ENCODE data around the gene GPR35. TPM values are rescaled to one million over a fixed set of nuclear protein-coding genes. Genes with fewer than 3 reads are reported as not detected.

Gene GPR35
- polyA plus RNA-seq, 3 donors = 30.6 to 37.8 (median 36.3) TPM

DNA sequence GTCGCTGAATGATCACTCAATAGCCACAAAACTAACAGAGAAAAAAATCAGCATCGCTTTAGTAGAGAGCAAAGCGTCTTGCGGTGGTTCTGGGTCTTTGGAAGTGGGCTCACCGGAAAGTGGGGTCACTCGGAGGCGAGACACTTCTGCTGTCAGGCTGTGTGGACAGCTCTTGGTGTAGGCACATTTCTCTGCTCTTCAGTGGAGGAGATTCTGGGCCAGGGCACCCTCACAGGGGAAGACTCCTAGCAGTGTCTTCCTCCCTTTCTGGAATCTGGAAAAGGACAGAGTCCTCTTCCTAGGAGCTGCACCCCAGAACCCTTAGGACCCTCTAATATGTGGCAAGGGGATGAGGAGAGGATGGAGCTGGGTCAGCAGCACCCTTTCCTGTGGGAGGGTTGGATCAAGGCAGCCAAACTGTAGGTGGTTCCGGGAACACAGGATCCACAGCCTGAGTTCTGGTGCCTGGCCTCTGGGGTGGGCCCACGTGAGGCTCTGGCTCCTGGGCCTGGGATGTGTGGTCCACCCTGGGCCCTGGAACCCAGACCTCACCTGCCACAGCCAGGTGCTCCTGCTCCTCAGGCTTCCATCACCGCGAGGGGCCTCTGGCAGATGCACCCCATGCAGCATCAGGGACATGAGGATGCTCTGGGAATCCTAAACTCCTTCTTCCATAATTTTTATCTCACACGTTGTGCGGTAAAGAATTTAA lies 25.1 kb downstream of the GPR35 start:
- DNase-seq = no peak
- Mint-ChIP-seq H3K9me3 (peaks cover 2 to 23% (median 11%) of the 10 kb centered on the region in 7 donors), H3K4me1 (peaks cover 17% of the 10 kb centered on the region), H3K4me3 (no peak overlapping the region), H3K27ac (no peak overlapping the region), H3K27me3 (ENCODE audit: low read depth in 3 of 3) (peaks cover 31 to 58% (median 44%) of the 10 kb centered on the region in 3 donors), H3K36me3 (no peaks in the 10 kb centered on the region)
- H3K9me3 ChIP-seq (replicated peaks in 1 of 2; ENCODE audit: control insufficient read depth in 1 of 2, insufficient read depth in 1 of 2, low read length in 2 of 2) = peaks cover 0 to 7% of the 10 kb centered on the region in 2 donors
- H3K27me3 ChIP-seq (ENCODE audit: control insufficient read depth in 2 of 2, insufficient read depth in 2 of 2, low read length in 2 of 2) = peaks cover 2 to 35% of the 10 kb centered on the region in 2 donors
- no peaks in the 10 kb centered on the region for H3K79me2 ChIP-seq (ENCODE audit: insufficient read depth, low read length)
- no peak for TF ChIP-seq CTCF (IDR thresholded peaks at IDR 0.05)
- H3K4me1 ChIP-seq (ENCODE audit: control insufficient read depth in 1 of 2, insufficient read depth in 2 of 2, low read length in 2 of 2) = peaks cover 4 to 14% of the 10 kb centered on the region in 2 donors
- WGBS (ENCODE audit: insufficient coverage) = 100% methylated on average over 3 of the region's 13 CpGs
- H3K27ac ChIP-seq (ENCODE audit: low read depth in 1 of 2, low read length in 2 of 2) = no peak overlapping the region
- H3K4me3 ChIP-seq (replicated peaks in 1 of 3; ENCODE audit: low read depth in 2 of 3, low read length in 3 of 3) = no peak overlapping the region
- intact Hi-C loops (cut with micrococcal nuclease) = no loop called here
- H2AFZ ChIP-seq (ENCODE audit: insufficient read depth, low read depth, low read length, poor library complexity, severe bottlenecking) = no peak overlapping the region
- H3K36me3 ChIP-seq (replicated peaks in 1 of 2; ENCODE audit: control insufficient read depth in 1 of 2, insufficient read depth in 2 of 2, low read length in 2 of 2) = no peaks in the 10 kb centered on the region
- no peak overlapping the region for H3K4me2 ChIP-seq (replicated peaks; ENCODE audit: extremely low read depth, low read length, poor library complexity, severe bottlenecking)
- H3K9ac ChIP-seq (ENCODE audit: insufficient read depth, low read length, poor library complexity, severe bottlenecking) = no peak overlapping the region
- H4K20me1 ChIP-seq (ENCODE audit: insufficient read depth, low read length) = no peaks in the 10 kb centered on the region

DNA sequence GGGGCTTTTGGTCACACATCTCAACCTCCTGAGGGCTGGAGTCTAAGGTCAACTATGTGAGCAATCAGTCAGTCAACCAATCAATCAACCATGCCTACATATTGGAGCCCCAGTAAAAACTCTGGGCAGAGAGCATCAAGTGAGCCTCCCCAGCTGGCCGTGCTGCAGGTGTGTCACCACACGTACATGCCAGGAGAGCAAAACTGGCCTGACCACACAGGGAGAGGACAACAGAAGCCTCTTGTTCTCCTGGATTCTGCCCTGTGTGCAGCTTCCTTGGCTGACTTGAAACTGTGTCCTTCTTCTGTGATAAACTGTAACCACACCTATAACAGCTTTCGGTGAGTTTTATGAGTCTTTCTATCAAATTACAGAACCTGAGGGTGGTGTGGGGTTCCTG lies 25.9 kb downstream of the GPR35 start:
- DNase-seq = no peak
- H3K9me3 ChIP-seq (replicated peaks in 1 of 2; ENCODE audit: control insufficient read depth in 1 of 2, insufficient read depth in 1 of 2, low read length in 2 of 2) = peaks cover 0 to 5% of the 10 kb centered on the region in 2 donors
- H3K27ac Mint-ChIP-seq = no peak overlapping the region
- no peaks in the 10 kb centered on the region for H3K36me3 Mint-ChIP-seq
- H3K4me1 ChIP-seq (ENCODE audit: control insufficient read depth in 1 of 2, insufficient read depth in 2 of 2, low read length in 2 of 2) = peaks cover 12 to 16% of the 10 kb centered on the region in 2 donors
- H3K27me3 Mint-ChIP-seq (ENCODE audit: low read depth in 3 of 3) = peaks cover 31 to 56% (median 48%) of the 10 kb centered on the region in 3 donors
- peaks cover 17% of the 10 kb centered on the region for H3K4me1 Mint-ChIP-seq
- no peak overlapping the region for H3K4me3 ChIP-seq (replicated peaks in 1 of 3; ENCODE audit: low read depth in 2 of 3, low read length in 3 of 3)
- WGBS (ENCODE audit: insufficient coverage) = 83% methylated on average over 2 of the region's 3 CpGs
- H3K9me3 Mint-ChIP-seq = peaks cover 2 to 22% (median 11%) of the 10 kb centered on the region in 7 donors
- TF ChIP-seq CTCF (IDR thresholded peaks at IDR 0.05) = no peak
- H2AFZ ChIP-seq (ENCODE audit: insufficient read depth, low read depth, low read length, poor library complexity, severe bottlenecking) = no peak overlapping the region
- H4K20me1 ChIP-seq (ENCODE audit: insufficient read depth, low read length) = no peaks in the 10 kb centered on the region
- intact Hi-C loops (cut with micrococcal nuclease) = no loop called here
- H3K27ac ChIP-seq (ENCODE audit: low read depth in 1 of 2, low read length in 2 of 2) = no peak overlapping the region
- H3K9ac ChIP-seq (ENCODE audit: insufficient read depth, low read length, poor library complexity, severe bottlenecking) = no peak overlapping the region
- no peaks in the 10 kb centered on the region for H3K36me3 ChIP-seq (replicated peaks in 1 of 2; ENCODE audit: control insufficient read depth in 1 of 2, insufficient read depth in 2 of 2, low read length in 2 of 2)
- no peak overlapping the region for H3K4me3 Mint-ChIP-seq
- peaks cover 2 to 35% of the 10 kb centered on the region in 2 donors for H3K27me3 ChIP-seq (ENCODE audit: control insufficient read depth in 2 of 2, insufficient read depth in 2 of 2, low read length in 2 of 2)
- H3K4me2 ChIP-seq (replicated peaks; ENCODE audit: extremely low read depth, low read length, poor library complexity, severe bottlenecking) = no peak overlapping the region
- no peaks in the 10 kb centered on the region for H3K79me2 ChIP-seq (ENCODE audit: insufficient read depth, low read length)

All from CD14-positive monocyte (primary cell).